Uterus (tissue), 2 donors: Measurements from ENCODE around the gene RETREG3.

Source experiments
- POLR2A ChIP-seq, 2 donors: fragments of 450-650 bp; IDR thresholded peaks; one replicate each; pipeline ENCODE4 v1.6.1; 2016; ENCODE audit warnings: antibody characterized with exemption in 2 of 2, mild to moderate bottlenecking in 1 of 2, moderate library complexity in 1 of 2
- TF ChIP-seq, protein P1 (sequence below), 4 experiments: fragments of 200-600 bp in 2 of 4; fragments of 450-650 bp in 2 of 4; sonication (generic) in 2 of 4; IDR thresholded peaks; one replicate each; pipeline ENCODE4 v1.5.1; 2016 to 2019; ENCODE audit warnings: antibody characterized with exemption in 4 of 4, mild to moderate bottlenecking in 2 of 4, moderate library complexity in 1 of 4

DNA sequence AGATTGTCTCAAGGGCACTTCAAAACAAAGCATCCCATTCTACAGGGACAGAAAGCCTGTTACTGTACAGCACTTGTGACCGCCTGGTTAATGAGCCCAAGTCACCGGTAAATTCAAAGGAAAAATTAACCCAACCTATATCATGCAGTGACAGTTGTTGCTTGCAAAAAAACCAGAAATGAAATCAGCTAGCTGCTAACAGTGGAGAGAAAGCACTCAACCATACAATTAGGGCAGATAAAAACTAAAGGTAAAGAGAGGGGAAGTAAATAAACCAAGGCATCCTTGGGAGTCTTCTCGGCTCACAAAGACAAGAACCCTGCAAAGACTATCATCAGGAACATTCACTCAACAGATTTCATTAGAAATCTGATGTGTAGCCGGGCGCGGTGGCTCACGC is 5.9 kb downstream of the RETREG3 start:
- no peak for TF ChIP-seq POLR2A (IDR thresholded peaks at IDR 0.05)
- TF ChIP-seq, protein P1, sequence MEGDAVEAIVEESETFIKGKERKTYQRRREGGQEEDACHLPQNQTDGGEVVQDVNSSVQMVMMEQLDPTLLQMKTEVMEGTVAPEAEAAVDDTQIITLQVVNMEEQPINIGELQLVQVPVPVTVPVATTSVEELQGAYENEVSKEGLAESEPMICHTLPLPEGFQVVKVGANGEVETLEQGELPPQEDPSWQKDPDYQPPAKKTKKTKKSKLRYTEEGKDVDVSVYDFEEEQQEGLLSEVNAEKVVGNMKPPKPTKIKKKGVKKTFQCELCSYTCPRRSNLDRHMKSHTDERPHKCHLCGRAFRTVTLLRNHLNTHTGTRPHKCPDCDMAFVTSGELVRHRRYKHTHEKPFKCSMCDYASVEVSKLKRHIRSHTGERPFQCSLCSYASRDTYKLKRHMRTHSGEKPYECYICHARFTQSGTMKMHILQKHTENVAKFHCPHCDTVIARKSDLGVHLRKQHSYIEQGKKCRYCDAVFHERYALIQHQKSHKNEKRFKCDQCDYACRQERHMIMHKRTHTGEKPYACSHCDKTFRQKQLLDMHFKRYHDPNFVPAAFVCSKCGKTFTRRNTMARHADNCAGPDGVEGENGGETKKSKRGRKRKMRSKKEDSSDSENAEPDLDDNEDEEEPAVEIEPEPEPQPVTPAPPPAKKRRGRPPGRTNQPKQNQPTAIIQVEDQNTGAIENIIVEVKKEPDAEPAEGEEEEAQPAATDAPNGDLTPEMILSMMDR (IDR thresholded peaks at IDR 0.05), result no peak
